GM12864 (cell line): ENCODE data around the gene WASF3.

Experiments
- DNase-seq: peaks from one replicate; pipeline ENCODE4 v3.0.0-alpha.2; 2011; ENCODE audit warnings: low read depth
- H3K4me3 ChIP-seq: 2 replicates; pipeline ENCODE4 v1.5.1; 2011; ENCODE audit warnings: mild to moderate bottlenecking, low read depth, low read length, control low read depth
- TF ChIP-seq, protein P1 (sequence below): IDR thresholded peaks from 2 replicates; pipeline ENCODE4 v1.5.1; 2011; ENCODE audit warnings: low read depth, mild to moderate bottlenecking, moderate library complexity, low read length, control low read depth, inconsistent platforms; ENCODE audit errors: missing control alignments

Gene WASF3

GRCh38 chr13:26568132-26568815 is 10.8 kb downstream of the WASF3 start:
- H3K4me3 ChIP-seq, result no peak overlapping the region
- no peak for DNase-seq
- TF ChIP-seq, protein P1, sequence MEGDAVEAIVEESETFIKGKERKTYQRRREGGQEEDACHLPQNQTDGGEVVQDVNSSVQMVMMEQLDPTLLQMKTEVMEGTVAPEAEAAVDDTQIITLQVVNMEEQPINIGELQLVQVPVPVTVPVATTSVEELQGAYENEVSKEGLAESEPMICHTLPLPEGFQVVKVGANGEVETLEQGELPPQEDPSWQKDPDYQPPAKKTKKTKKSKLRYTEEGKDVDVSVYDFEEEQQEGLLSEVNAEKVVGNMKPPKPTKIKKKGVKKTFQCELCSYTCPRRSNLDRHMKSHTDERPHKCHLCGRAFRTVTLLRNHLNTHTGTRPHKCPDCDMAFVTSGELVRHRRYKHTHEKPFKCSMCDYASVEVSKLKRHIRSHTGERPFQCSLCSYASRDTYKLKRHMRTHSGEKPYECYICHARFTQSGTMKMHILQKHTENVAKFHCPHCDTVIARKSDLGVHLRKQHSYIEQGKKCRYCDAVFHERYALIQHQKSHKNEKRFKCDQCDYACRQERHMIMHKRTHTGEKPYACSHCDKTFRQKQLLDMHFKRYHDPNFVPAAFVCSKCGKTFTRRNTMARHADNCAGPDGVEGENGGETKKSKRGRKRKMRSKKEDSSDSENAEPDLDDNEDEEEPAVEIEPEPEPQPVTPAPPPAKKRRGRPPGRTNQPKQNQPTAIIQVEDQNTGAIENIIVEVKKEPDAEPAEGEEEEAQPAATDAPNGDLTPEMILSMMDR, result no peak

- DNase-seq, result no peak
- TF ChIP-seq, protein P1, result no peak
Measured at GRCh38 chr13:26571518-26571917, 14.0 kb downstream of the WASF3 start.

GRCh38 chr13:26575244-26575643 is 17.8 kb downstream of the WASF3 start:
- TF ChIP-seq, protein P1, result no peak
- DNase-seq, result no peak
- no peak overlapping the region for H3K4me3 ChIP-seq

More at GRCh38 chr13:26571518-26571917, 14.0 kb downstream of the WASF3 start:
- H3K4me3 ChIP-seq, result no peak overlapping the region

DNA sequence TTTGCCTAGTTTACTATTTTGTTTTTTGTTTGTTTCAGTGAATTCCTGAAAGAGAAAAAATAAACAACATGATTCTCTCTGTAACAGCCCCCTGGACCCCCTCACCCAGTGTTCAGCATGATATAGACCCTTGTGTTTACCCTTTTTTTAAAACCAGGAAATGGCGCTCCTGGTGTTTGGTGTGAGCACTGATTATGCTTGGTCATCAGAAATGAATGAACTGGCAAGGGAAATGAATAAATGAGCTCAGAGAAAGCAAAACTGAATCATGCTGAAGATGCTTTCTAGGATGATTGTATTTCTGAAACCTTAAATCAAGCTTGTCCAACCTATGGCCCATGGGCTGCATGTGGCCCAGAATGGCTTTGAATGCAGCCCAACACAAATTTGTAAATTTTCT is 22.1 kb downstream of the WASF3 start:
- TF ChIP-seq, protein P1, result no peak
- DNase-seq, result no peak

DNA sequence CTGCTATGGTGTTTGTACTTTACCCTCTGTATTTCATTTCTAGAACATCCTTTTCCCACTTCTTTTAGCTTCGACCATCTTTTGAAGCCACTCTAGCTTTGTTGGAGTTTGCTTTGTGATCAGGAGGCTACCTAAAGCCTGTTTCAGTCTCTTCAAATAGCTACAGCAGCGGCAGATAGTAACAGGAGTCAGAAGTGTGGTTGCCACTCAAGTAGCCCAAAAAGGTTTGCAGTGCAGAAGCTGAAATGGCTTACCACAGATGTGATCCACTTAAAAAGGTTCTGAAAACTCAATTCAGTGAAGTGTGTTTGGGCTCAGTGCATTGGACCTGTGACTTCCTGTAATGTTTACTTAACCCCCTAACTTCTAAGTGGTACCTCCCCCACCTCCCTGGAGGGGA is 26.2 kb downstream of the WASF3 start:
- TF ChIP-seq, protein P1, result no peak
- DNase-seq, result no peak
- H3K4me3 ChIP-seq, result no peak overlapping the region

More for the DNA sequence above, 22.1 kb downstream of the WASF3 start:
- no peak overlapping the region for H3K4me3 ChIP-seq

GRCh38 chr13:26584713-26585112 is 27.2 kb downstream of the WASF3 start:
- no peak overlapping the region for H3K4me3 ChIP-seq
- no peak for DNase-seq
- TF ChIP-seq, protein P1, result no peak

DNA sequence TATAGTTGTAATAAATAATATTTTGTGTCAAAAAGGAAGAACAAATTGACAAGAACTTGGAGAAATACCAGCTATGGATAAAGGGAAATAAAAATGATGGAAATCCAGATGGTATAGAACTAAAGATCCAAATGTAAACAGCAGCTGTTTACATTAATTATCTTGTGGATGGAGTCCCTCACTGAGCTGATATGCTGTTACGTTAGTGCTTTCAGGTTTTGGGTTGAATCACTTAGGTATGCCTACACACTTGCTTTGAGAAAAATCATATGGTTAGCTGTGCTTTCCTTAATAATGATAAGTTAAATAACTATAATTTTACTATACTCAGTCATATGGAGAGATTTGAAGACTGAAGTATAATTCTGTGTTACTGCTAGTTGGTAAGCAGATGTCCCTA is 27.7 kb downstream of the WASF3 start:
- no peak overlapping the region for H3K4me3 ChIP-seq
- TF ChIP-seq, protein P1, result no peak
- DNase-seq, result no peak
